Measurements from ENCODE around the gene TNNT1.
"Not testable (repeated sequence)": the region's sequence is repeated elsewhere in the genome, so short reads cannot be mapped to it uniquely, and the experiment has no call there.

Gene TNNT1

DNA sequence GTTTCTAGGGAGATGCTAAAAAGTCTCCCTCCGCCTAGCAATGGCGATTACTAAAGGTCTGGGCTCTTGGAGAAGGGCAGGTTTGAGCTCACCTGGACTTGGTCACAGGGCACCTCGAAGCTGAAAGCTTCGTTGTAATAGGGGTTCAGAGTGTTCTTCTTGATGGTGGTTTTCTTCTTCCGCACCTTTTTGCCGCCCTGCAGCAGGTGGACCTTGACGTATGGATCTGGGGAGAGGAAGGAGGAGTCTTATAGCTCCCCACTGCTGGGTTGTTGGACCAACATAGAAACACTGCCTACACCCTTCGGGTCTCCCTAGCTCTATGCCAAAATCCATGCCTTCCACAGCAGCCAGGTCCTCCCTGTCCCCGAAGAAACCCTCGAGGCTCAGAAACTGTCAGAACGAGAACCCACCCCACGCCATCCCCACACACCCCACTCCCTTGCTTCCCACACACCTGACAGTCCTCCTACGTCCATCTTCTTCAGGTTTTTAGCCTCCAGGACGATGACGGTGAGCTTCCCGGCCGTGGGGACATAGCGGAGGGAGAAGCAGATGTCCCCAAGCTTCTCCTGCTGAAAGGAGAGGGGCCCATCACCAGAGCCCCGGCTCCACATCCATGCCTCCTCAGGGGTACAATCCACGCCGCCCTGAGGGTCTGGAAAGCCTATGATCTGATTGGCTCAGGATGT is 25.6 kb upstream of the TNNT1 start:
- Mint-ChIP-seq H3K27me3 (peaks cover 54% of the 10 kb centered on the region), H3K36me3 (no peaks in the 10 kb centered on the region), H3K27ac (no peak overlapping the region), H3K4me1 (peaks cover 34% of the 10 kb centered on the region), H3K4me3 (no peak overlapping the region), H3K9me3 (no peaks in the 10 kb centered on the region)

DNA sequence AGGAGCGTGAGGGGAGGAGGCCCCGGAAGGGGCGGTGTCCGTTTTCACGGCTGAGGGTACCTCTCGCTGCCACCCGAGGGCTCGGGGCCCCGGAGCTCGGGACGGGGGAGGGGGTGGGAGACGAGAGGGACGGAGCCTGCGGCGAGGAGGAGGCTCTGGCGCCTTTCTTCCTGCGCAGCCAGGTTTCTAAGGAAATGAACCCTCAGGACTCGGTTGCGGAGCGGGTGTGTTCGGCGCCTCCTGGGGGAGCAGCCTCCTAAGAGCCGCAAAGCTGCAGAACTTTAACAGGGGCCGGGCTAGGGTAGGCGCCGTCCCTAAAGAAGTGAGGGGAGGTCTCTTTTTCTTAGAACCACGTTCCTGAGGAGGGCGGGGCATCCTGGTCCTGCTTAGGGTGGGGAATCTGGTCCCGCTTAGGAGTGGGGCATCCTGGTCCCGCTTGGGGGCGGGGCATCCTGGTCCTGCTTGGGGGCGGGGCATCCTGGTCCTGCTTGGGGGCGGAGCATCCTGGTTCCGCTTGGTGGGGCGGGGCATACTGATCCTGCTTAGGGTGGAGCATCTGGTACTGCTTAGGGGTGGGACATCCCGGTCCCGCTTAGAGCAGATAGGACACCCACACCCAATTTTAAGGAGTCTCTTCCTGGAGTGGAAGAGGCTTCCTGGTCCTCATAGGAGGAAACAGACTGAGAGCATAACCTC is 24.9 kb upstream of the TNNT1 start:
- H3K9me3 Mint-ChIP-seq, result no peaks in the 10 kb centered on the region
- no peak overlapping the region for H3K27ac Mint-ChIP-seq
- peak overlapping the region; percentile 57 for H3K4me3 Mint-ChIP-seq
- H3K4me1 Mint-ChIP-seq, result peaks cover 30% of the 10 kb centered on the region
- H3K36me3 Mint-ChIP-seq, result no peaks in the 10 kb centered on the region
- H3K27me3 Mint-ChIP-seq, result peaks cover 57% of the 10 kb centered on the region

DNA sequence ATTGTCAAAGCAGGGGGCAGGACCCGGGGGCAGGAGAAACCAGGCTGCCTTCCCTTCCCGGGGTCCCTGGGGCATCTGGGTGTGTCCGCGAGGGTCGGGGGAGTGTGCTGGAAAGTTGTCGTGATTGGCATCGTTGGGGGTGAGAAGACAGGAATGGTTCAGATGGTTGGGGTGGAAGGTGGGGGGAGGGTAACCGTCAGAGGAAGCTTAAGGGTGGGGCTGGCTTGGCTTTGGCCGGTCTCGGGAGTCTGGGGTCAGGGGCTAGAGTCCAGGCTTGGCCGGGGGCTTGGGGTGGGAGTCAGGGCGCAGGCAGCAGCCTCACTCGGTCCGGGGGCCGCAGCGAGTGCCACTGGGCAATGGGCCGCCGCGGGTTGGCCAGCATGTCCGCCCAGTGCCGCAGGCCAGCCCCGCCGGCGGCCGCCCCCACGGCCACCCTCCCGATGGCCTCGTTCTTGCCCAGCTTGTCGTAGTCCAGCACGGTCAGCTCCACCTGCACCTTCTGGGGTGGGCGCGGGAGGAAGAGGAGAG is 24.2 kb upstream of the TNNT1 start:
- H3K27me3 Mint-ChIP-seq, result peaks cover 55% of the 10 kb centered on the region

DNA sequence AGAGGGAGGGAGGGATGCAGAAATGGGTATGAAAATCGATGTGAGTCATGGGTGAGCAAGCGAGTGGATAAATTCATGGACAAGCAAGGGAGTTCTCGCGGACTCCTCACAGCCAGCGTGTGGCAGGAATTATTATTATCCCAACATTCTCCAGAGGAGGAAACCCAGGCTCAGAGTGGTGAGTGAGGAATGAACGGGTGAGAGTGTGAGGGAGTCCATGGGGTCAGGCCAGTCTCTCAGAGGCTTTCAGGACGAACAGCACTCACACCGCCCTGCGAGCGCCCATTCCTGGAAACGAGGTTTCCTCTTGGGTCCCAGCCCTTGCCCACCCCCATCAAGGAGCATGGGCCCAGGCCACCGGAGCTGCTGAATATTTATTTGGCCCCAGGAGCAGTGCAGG is 23.7 kb upstream of the TNNT1 start:
- Mint-ChIP-seq H3K27ac (no peak overlapping the region), H3K4me3 (peak overlapping the region; percentile 47), H3K36me3 (no peaks in the 10 kb centered on the region), H3K4me1 (peaks cover 22% of the 10 kb centered on the region), H3K9me3 (no peaks in the 10 kb centered on the region), H3K27me3 (peaks cover 56% of the 10 kb centered on the region)

More for the DNA sequence above, 24.2 kb upstream of the TNNT1 start:
- no peaks in the 10 kb centered on the region for H3K9me3 Mint-ChIP-seq
- H3K36me3 Mint-ChIP-seq, result no peaks in the 10 kb centered on the region
- H3K4me1 Mint-ChIP-seq, result peaks cover 24% of the 10 kb centered on the region
- peak overlapping the region; percentile 57 for H3K4me3 Mint-ChIP-seq
- H3K27ac Mint-ChIP-seq, result no peak overlapping the region

DNA sequence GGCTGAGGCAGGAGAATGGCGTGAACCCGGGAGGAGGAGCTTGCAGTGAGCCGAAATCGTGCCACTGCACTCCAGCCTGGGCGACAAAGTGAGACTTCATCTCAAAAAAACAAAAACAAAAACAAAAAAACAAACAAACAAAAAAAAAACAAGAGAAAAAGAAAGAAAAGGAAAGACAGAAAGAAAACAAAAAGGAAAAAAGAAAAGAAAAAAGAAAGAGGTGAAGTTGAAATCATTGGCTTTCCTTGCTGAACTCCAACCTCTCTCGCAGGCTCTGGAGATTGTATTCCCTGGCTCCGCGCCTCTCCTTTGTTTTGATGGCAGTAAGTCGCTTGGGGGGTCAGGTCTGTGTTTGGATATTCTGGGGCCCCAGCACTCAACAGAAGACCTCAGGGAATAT is 23.3 kb upstream of the TNNT1 start:
- Mint-ChIP-seq H3K4me1 (peaks cover 22% of the 10 kb centered on the region), H3K27me3 (peaks cover 58% of the 10 kb centered on the region)
- H3K9me3 Mint-ChIP-seq, H3K4me3 Mint-ChIP-seq, H3K36me3 Mint-ChIP-seq, H3K27ac Mint-ChIP-seq: not testable (repeated sequence)

DNA sequence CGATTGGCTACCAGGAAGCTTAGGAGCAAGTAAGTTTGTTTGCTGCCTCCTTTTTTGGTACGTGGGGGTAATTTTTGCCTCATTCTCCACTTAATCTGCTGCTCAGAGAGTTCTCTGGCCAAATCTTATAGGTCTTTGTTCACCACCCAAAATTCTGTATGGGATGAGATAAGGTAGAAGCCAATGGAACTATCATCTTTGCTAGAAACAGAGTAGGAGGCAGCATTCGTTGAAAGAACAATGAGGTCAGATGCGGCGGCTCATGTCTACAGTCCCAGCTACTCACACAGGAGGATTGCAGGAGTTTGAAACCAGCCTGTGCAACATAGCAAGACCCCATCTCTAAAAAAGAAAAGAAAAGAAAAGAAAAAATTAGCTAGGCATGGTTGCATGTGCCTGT is 22.4 kb upstream of the TNNT1 start:
- Mint-ChIP-seq H3K4me1 (peaks cover 30% of the 10 kb centered on the region), H3K9me3 (no peaks in the 10 kb centered on the region), H3K27ac (no peak overlapping the region), H3K4me3 (peak overlapping the region; percentile 57), H3K27me3 (peaks cover 61% of the 10 kb centered on the region), H3K36me3 (peaks cover 4% of the 10 kb centered on the region)

DNA sequence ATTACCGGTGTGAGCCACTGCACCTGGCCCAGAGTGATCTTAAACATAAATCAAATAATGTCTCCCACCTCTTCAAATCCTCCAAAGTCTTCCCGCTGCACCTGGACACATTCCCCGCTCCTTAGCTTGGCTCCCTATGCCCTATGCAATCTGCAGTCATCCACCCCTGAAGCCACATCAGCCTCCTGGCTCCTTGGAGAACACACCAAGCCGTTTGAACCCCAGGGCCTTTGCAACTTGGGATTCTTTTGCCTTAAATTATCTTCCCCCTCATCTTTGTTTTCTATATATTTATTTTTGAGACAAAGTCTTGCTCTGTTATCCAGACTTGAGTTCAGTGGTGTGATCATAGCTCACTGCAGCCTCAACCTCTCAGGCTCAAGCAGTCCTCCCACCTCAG is 20.1 kb upstream of the TNNT1 start:
- Mint-ChIP-seq H3K9me3 (no peaks in the 10 kb centered on the region), H3K27ac (peak overlapping the region; percentile 4), H3K4me3 (no peak overlapping the region), H3K36me3 (peaks cover 4% of the 10 kb centered on the region), H3K27me3 (peaks cover 58% of the 10 kb centered on the region), H3K4me1 (peaks cover 28% of the 10 kb centered on the region)

DNA sequence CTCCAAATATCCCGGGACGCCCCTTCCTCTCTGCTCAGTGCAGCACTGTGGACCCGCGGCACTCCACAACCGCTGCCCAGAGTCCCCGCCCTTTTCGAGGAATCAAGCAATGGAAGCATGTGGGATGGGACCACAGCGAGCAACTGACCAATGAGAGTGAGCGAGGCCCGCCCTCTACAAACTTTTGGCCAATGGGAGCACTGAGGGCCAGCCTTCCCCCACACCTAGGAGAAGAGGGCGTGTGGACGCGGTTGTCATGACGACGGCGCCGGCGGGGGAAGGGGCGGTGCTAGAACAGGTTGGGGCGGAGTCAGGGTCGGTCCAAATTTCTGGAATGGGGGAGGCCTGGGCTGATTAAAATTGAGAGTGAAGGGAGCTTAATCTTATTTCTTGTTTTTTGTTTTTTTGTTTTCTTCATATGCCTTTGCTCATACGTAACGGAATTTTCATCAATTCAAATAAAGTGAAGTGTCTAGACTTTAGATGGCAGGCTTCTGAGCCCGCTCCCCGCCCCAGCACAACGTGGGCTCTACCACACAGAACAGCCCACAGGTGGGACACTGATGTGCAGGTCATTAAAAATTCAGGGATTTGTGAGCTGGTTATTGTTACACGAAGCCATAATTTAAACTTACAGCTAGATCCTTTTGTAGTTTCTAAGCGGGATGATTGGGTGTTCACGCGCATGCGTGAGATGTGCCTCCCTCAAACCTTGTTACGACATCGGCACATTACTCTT is 17.7 kb upstream of the TNNT1 start, which contains the start of gene DNAAF3:
Gene DNAAF3, minus strand, starts transcription at position 84 of the 739 bp plus-strand sequence. CDS start 200 bp downstream, outside the sequence.
- peaks cover 54% of the 10 kb centered on the region for H3K27me3 Mint-ChIP-seq

DNA sequence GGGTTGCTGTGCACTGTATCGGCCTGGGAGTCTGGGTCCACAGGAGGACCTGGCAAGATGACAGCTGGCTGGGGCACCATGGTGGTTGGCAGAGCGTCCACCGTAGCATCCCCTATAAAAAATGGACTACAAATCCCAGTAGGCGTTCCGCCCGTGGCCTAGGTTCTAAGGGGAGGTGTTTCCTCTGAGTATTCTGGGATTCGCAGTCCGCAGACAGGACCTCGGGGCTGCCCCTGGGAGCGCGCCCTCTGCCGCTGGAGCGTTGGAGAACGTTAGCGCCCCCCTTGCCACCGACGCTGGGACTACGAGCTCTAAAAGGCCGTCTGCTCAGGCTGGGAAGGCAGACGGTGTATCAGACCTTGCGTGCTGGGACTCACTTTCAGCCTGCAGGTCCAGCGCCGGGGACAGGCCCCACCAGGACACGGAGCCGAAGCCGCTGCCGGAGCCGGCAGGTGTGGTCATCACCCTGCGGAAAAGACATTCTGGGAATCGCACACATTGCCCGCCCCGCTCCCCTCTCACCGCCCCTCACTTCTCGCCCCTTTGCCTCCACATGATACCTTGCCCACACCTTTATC is 17.0 kb upstream of the TNNT1 start:
- H3K27ac Mint-ChIP-seq, result peak overlapping the region; percentile 1
- H3K4me3 Mint-ChIP-seq, result peak overlapping the region; percentile 61
- peaks cover 10% of the 10 kb centered on the region for H3K4me1 Mint-ChIP-seq
- peaks cover 4% of the 10 kb centered on the region for H3K36me3 Mint-ChIP-seq
- no peaks in the 10 kb centered on the region for H3K9me3 Mint-ChIP-seq
- peaks cover 50% of the 10 kb centered on the region for H3K27me3 Mint-ChIP-seq

More for the DNA sequence above, 17.7 kb upstream of the TNNT1 start, which contains the start of gene DNAAF3:
- Mint-ChIP-seq H3K4me1 (peaks cover 13% of the 10 kb centered on the region), H3K36me3 (peaks cover 4% of the 10 kb centered on the region), H3K4me3 (peak within 1 kb of the TSS; percentile 61), H3K27ac (peak within 1 kb of the TSS; percentile 27), H3K9me3 (no peaks in the 10 kb centered on the region)

DNA sequence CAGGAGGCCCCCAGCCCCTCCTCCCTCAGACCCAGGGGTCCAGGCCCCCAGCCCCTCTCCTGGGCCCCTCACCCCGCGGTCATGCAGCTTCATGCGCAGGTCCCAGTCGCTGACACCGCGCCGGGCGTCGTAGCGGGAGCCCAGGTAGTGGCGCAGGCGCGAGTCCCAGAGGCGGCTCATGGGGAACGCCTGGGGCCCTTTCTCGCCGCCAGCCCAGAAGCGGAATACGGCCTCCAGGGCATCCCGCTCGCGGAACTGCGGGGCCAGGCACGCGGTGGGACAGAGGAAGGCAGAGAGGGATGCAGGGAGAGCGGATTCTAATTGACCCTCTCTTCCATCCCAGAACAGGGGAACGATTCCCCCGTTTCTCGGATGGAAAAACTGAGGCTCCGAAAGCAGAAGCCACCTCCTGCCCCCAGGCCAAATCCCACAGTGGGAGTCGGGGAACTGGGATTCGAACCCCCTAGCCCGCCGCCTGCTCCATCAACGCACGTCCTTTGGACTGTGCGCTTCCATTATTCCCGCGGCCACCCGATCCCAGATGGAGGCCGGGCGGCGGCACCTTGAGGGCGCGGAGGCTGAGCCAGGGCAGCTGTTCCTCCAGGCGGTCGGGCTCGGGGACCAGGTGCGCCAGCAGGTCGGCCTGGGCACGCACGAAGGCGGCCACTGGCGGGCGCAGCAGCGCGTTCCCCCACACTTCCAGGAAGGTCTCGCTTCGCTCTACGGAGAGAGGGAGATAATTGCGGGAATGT is 12.7 kb upstream of the TNNT1 start:
- Mint-ChIP-seq H3K27me3 (peaks cover 35% of the 10 kb centered on the region), H3K36me3 (peaks cover 2% of the 10 kb centered on the region), H3K9me3 (no peaks in the 10 kb centered on the region), H3K27ac (no peak overlapping the region), H3K4me1 (peaks cover 9% of the 10 kb centered on the region), H3K4me3 (no peak overlapping the region)

DNA sequence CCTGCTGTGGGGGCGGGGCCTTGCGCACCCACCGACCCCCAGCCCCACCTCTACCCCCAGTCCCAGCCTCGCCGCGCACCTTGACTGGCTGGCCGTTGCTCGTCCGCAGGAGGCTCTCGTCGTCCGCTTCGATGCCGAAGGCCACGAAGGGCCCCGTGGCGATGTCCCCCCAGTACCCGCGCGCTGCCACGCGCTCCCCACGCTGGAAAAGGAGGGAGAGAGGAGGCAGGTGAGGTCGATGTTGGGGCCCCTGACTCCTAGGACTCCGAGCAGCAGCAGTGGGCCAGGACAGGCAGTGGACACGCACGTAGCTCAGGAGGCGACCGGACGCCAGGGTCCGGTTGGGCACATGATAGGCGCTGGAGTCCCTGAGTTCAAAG is 12.0 kb upstream of the TNNT1 start:
- Mint-ChIP-seq H3K27ac (no peak overlapping the region), H3K4me1 (peaks cover 8% of the 10 kb centered on the region), H3K9me3 (no peaks in the 10 kb centered on the region), H3K4me3 (no peak overlapping the region), H3K36me3 (peaks cover 1% of the 10 kb centered on the region), H3K27me3 (peaks cover 32% of the 10 kb centered on the region)

DNA sequence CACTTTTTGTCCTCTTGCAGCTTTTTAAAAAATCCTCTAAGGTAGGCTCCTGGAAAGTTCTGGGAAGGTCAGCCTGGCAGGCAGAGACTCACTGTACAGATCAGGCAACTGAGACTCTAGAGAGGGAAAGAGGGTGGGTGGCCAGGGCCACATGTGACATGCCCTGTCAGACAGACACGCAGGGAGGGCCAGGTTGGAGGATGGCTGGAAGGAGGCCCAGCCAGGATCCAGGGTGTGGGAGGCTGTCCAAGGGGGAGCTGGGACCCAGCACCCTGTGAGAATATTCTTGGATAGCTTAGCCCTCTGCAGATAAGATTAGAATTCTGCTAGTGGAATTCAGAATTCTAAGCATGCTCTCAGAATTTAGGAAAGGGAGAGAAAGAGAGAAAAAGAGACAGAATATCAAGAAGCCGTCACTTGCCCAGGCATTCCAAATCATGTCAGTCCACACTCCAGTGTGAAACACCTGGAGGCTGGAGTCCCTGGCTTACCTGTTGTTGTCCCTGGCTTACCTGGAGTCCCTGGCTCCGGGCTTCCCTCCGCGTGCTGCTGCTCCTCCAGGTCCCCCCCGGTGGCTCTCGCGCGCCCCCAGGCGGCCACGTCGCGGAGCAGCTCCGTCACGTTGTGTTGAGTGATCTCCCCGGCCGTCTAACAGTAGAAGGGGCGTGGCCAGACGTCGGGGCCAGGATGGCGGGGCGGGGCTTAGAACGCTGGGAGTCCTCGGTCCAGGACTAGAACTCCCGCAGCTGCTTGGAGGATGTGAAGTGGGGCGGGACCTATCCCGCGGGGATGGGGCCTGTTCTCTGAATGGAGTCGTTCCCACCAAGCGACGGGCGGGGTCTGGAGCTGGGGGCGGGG is 11.4 kb upstream of the TNNT1 start:
- Mint-ChIP-seq H3K27me3 (peaks cover 28% of the 10 kb centered on the region), H3K4me3 (peak overlapping the region; percentile 51), H3K9me3 (no peaks in the 10 kb centered on the region), H3K27ac (no peak overlapping the region), H3K4me1 (peaks cover 8% of the 10 kb centered on the region), H3K36me3 (peaks cover 1% of the 10 kb centered on the region)

DNA sequence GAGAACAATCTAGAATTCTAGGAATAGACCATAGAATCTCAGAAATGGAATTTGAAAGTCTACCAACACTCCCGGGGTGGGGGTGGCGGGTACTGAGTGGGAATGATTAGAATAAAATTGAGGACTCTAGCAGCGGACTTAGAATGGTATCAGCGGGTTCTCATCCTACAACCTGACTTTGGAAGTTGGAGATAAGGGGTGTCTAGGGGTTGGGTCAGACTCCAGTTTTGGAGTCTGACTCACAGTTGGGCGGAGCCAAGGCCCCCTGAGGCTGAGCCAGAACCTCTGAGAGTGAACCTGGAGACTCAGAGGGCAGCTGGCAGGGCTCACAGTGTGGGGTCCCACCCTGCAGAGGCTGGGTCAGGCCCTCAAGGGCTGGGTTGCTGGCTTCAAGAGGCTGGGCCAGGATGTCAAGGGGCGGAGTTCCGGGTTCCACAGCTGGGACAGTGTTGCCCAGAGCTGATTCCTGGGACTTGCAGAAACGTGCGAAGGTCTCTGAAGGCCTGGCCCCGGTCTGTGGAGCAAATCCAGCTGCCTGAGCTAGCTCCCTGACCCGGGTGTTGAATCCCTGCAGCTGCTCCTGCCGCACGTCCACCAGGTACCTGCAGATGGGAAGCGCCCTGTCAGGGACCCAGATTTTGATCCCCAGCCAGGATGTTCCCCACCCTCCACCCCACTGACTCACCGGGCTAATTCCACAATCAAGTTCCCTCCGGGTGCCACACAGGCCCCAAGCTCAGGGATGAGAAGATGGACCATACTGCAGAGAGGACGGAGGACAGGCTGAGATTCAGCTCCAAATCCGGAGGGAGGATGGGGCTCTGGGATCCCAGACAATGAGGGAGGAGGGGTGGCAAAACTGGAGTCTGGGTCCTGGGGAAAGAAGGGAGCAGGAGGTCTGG is 10.1 kb upstream of the TNNT1 start:
- H3K9me3 Mint-ChIP-seq, result no peaks in the 10 kb centered on the region
- peaks cover 25% of the 10 kb centered on the region for H3K27me3 Mint-ChIP-seq
- peaks cover 1% of the 10 kb centered on the region for H3K36me3 Mint-ChIP-seq
- H3K27ac Mint-ChIP-seq, result no peak overlapping the region
- no peak overlapping the region for H3K4me3 Mint-ChIP-seq
- peaks cover 14% of the 10 kb centered on the region for H3K4me1 Mint-ChIP-seq

Measured in activated naive CD4-positive, alpha-beta T cell treated with anti-CD3 and anti-CD28 coated beads, Interleukin-2, amount 50 U/mL, for 24 hours (primary cell).